BLaER1 (cell line): ENCODE results near the gene WWOX.
"Not testable (repeated sequence)": the region's sequence is repeated elsewhere in the genome, so short reads cannot be mapped to it uniquely, and the experiment has no call there.

Experiments used
- H3K27ac ChIP-seq: shearing (Covaris generic); formaldehyde crosslinking; 2 replicates; pipeline ENCODE4 v1.8.1; 2022
- H3K27me3 ChIP-seq: shearing (Covaris generic); formaldehyde crosslinking; 2 replicates; pipeline ENCODE4 v1.8.1; 2022
- H3K36me3 ChIP-seq: shearing (Covaris generic); formaldehyde crosslinking; 2 replicates; pipeline ENCODE4 v1.8.1; 2022
- H3K4me1 ChIP-seq: shearing (Covaris generic); formaldehyde crosslinking; 2 replicates; pipeline ENCODE4 v1.8.1; 2022
- H3K4me2 ChIP-seq: shearing (Covaris generic); formaldehyde crosslinking; 2 replicates; pipeline ENCODE4 v1.8.1; 2022
- H3K4me3 ChIP-seq: shearing (Covaris generic); formaldehyde crosslinking; 2 replicates; pipeline ENCODE4 v1.8.1; 2022
- H3K9ac ChIP-seq: shearing (Covaris generic); formaldehyde crosslinking; 2 replicates; pipeline ENCODE4 v1.8.1; 2022
- H3K9me3 ChIP-seq: shearing (Covaris generic); formaldehyde crosslinking; 2 replicates; pipeline ENCODE4 v1.8.1; 2022
- H4K20me1 ChIP-seq: shearing (Covaris generic); formaldehyde crosslinking; 2 replicates; pipeline ENCODE4 v1.8.1; 2022
- Cebpa-rat ChIP-seq: shearing (Covaris generic); IDR thresholded peaks from 2 replicates; pipeline ENCODE4 v1.8.1; 2022

WWOX gene

DNA sequence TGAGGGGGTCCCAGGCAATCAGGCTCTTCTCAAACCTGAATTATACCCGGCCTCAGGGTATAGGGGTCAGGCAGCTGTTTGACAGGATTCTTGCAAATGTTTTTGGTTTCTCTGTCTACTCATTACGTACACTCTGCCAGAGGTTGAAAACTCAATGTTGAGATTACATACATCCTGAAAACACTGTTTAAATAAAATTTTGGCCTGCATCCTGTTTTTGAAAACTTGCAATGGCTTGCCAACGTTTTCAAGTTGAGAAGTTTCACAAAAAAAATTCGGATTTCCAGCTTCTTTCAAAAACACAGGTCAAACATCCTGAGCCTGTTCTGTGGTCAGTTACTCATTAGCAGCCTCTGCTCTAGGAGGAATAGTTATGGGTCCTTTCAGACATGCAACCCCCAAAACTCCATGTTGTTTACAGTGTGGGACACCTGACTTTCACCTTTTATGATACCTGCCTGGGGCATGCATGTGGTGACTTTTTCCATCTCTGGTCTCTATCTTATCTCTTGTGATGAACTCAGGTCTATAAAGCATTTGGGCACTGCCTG is 577.8 kb downstream of the WWOX start:
- no peak overlapping the region for H3K9ac ChIP-seq
- H3K9me3 ChIP-seq, result no peaks in the 10 kb centered on the region
- no peaks in the 10 kb centered on the region for H3K27me3 ChIP-seq
- H4K20me1 ChIP-seq, result no peaks in the 10 kb centered on the region
- TF ChIP-seq Cebpa-rat, result no peak
- H3K4me3 ChIP-seq, result no peak overlapping the region
- no peaks in the 10 kb centered on the region for H3K36me3 ChIP-seq
- H3K4me1 ChIP-seq, result no peaks in the 10 kb centered on the region
- H3K27ac ChIP-seq, result no peak overlapping the region
- no peak overlapping the region for H3K4me2 ChIP-seq

DNA sequence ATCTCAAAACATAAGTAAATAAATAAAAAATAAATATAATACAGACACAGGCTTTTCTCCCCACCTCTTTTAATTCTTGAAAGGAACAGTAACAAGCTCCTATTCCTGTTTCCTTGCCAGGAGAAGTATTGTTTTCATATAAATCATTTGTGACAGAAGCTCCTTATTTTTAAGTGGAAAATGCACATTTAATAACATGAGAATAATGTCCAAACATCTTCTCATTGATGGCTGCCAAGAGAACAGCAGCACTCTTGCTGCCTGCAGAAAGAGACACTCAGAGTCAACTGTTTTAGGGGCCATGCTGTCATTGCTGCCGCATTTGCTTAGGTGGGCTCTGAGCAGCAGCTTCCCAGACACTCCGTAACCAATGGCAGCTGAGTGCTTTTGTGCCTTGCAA is 580.1 kb downstream of the WWOX start:
- no peaks in the 10 kb centered on the region for H3K27me3 ChIP-seq
- H3K4me1 ChIP-seq, result no peaks in the 10 kb centered on the region
- no peak overlapping the region for H3K4me3 ChIP-seq
- no peak overlapping the region for H3K4me2 ChIP-seq
- H3K36me3 ChIP-seq, result no peaks in the 10 kb centered on the region
- H3K9me3 ChIP-seq, result no peaks in the 10 kb centered on the region
- H3K9ac ChIP-seq, result no peak overlapping the region
- H3K27ac ChIP-seq, result no peak overlapping the region
- no peak for TF ChIP-seq Cebpa-rat
- H4K20me1 ChIP-seq, result no peaks in the 10 kb centered on the region

DNA sequence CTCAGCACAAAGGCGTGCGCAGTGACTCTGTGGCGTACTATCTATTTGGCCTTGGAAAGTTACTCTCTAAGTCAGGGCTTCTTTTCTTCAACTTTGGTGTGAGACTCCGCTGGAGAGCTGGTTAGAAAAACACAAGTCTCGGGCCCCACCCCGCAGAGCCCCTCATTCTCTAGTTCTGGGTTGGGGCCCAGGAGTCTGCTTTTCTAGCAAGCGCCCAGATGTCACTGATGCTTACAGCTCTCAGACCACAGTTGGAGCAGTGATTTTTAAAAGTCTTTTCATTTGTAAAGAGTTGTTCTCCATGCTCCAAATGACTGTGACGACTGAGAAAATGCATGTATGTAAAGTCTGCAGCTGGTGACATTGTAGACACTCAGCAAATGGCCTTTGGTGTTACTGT is 582.3 kb downstream of the WWOX start:
- H3K9me3 ChIP-seq, result no peaks in the 10 kb centered on the region
- no peak overlapping the region for H3K27ac ChIP-seq
- H3K9ac ChIP-seq, result no peak overlapping the region
- no peak overlapping the region for H3K4me2 ChIP-seq
- no peaks in the 10 kb centered on the region for H3K27me3 ChIP-seq
- H3K4me3 ChIP-seq, result no peak overlapping the region
- H4K20me1 ChIP-seq, result no peaks in the 10 kb centered on the region
- H3K36me3 ChIP-seq, result no peaks in the 10 kb centered on the region
- TF ChIP-seq Cebpa-rat, result no peak
- no peaks in the 10 kb centered on the region for H3K4me1 ChIP-seq

DNA sequence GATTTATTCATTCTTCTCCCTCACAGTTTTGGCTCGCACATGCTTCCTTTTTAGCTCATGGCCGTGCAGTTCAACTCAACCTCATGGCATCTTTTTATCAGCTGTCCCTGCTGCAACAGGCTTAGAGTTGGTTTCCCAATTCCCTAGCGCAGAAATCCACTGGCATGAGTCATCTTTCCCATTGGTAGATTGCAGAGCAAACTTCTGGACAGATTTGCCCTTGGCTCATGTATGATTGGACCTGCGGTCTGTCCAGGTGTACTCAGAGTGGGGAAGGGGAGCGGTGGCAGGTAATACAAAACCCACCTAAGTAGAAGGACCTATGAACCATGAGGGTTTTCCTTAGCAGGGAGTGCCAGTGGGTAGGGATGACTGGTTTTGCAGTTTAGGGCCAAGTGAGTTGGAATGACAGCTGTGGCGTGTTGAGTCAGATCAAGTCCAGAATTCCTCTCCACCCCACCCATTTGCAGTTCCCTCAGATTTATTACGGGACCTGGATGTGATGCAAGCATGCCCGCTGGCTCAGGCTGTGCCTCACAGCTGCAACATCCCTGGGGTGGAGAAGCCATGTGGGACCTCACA is 584.7 kb downstream of the WWOX start:
- H3K4me1 ChIP-seq, result no peaks in the 10 kb centered on the region
- no peak for TF ChIP-seq Cebpa-rat
- no peaks in the 10 kb centered on the region for H3K9me3 ChIP-seq
- no peaks in the 10 kb centered on the region for H3K36me3 ChIP-seq
- H4K20me1 ChIP-seq, result no peaks in the 10 kb centered on the region
- H3K27ac ChIP-seq, result no peak overlapping the region
- no peak overlapping the region for H3K4me3 ChIP-seq
- no peaks in the 10 kb centered on the region for H3K27me3 ChIP-seq
- no peak overlapping the region for H3K9ac ChIP-seq
- no peak overlapping the region for H3K4me2 ChIP-seq

DNA sequence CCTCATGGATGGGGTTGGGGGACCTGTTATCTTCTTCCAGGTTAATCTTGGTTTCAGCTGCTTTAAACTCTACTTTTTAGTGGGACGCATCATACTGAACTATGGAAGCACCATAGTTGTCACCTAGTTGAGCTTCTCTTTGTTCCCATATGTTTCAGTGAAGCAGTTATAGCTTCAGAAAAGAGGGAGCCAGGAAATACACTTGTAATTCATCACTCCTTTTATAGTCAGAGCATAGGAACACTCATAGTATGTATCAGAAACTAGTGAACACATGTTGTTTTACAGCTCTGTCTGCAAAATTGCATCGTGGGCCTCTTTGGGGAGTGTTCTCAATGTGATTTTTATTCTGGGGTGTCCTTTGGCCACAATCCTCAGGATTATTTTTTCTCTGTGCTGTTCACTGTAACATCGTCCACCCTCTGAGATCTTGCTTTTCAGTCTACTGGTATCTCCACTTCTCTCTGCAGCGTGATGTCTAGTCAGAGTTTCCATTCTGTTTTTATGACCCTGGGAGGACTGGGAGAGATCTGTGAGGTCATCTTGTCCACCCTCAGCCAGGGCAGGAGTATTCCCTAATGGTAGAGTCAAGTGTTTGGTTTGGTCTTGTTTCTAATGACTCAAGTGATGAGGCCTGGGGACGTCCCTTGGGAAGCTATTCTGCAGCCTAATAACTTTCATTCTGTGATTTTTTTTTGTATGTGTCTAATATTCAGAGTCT is 585.4 kb downstream of the WWOX start:
- H3K27me3 ChIP-seq, result no peaks in the 10 kb centered on the region
- H3K4me3 ChIP-seq, result no peak overlapping the region
- no peaks in the 10 kb centered on the region for H3K4me1 ChIP-seq
- H3K9ac ChIP-seq, result no peak overlapping the region
- H3K36me3 ChIP-seq, result no peaks in the 10 kb centered on the region
- no peak overlapping the region for H3K27ac ChIP-seq
- H4K20me1 ChIP-seq, result no peaks in the 10 kb centered on the region
- H3K4me2 ChIP-seq, result no peak overlapping the region
- H3K9me3 ChIP-seq, result no peaks in the 10 kb centered on the region
- no peak for TF ChIP-seq Cebpa-rat

DNA sequence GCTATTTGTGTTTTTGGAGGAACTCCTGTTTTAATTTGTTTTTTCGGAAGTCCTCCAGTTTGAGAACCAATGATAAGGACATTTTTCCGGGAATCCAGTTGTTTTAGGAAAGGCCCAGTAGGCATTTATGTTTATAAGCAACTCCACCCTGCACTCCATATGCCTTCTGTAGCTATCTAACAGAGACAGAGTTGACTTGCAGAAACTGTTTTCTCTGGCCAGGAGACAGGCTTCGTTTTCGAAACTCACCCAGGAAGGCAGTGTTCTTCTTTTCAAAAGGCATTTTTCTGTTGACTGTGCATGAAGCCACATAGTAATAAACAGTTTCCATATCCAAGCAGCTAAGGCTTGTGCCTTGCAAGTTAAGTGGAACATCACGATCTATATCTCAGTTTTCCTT is 587.1 kb downstream of the WWOX start:
- H3K9ac ChIP-seq, result no peak overlapping the region
- no peaks in the 10 kb centered on the region for H3K36me3 ChIP-seq
- H4K20me1 ChIP-seq, result no peaks in the 10 kb centered on the region
- TF ChIP-seq Cebpa-rat, result no peak
- no peaks in the 10 kb centered on the region for H3K4me1 ChIP-seq
- no peak overlapping the region for H3K4me2 ChIP-seq
- no peak overlapping the region for H3K27ac ChIP-seq
- no peak overlapping the region for H3K4me3 ChIP-seq
- H3K27me3 ChIP-seq, result no peaks in the 10 kb centered on the region
- no peaks in the 10 kb centered on the region for H3K9me3 ChIP-seq

DNA sequence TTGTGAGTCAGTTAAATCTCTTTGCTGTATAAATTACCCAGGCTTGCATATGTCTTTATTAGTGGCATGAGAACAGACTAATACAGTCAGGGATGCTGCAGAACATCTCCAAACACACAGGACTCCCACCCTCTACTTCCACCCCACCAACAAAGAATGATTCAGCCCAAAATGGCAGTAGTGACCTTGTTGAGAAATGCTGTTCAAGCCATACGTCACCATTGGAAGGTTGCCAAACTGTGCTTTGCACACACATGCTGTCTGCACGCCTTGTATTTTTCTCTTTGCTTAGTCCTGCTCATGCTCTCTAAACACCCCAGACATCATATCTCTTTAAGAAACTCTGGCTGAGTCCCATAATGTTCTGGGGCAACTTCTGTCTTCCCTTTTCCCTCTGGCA is 589.6 kb downstream of the WWOX start:
- Histone ChIP-seq H3K27me3 (no peaks in the 10 kb centered on the region), H3K9me3 (no peaks in the 10 kb centered on the region), H4K20me1 (no peaks in the 10 kb centered on the region), H3K4me3 (no peak overlapping the region), H3K4me2 (no peak overlapping the region), H3K36me3 (no peaks in the 10 kb centered on the region), H3K9ac (no peak overlapping the region), H3K27ac (no peak overlapping the region), H3K4me1 (no peaks in the 10 kb centered on the region)
- no peak for TF ChIP-seq Cebpa-rat

DNA sequence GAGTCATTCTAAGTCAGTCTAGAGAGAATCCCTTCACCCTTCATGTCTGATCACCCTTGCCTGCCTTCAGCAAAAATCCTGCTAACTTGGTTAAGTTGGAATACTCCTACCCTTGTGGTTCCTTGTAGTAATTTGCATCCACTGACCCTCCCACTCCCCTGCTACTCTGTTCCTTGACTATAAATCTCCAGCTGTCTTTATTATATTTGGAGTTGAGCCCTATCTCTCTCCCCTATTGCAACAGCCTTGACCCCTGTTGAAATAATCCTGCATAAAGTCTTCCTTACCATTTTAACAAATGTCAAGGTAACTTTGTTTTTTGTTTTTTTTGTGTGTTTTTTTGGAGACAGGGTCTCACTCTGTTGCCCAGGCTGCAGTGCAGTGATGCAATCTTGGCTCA is 590.1 kb downstream of the WWOX start:
- Histone ChIP-seq H3K4me2 (no peak overlapping the region), H3K4me1 (no peaks in the 10 kb centered on the region), H3K36me3 (no peaks in the 10 kb centered on the region), H3K27me3 (no peaks in the 10 kb centered on the region), H3K9me3 (no peaks in the 10 kb centered on the region), H3K4me3 (no peak overlapping the region), H3K9ac (no peak overlapping the region), H4K20me1 (no peaks in the 10 kb centered on the region), H3K27ac (no peak overlapping the region)
- no peak for TF ChIP-seq Cebpa-rat

DNA sequence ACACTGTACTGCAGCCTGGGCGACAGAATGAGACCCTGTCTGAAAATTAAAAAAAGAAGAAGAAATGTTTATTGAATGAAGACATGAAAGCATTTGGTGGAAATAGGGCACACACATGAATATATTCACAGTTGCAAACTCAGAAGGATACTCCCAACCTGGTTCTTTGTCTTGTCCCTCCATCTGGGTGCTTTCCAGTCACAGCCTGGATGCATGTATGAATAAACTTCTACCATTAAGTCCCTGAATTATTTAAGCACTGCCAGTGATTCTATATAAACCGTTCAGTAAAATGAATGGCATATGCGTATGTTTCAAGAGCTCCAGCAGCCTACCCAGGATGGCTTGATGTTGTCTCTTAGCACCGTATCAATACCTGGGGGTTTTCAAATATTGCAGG is 591.1 kb downstream of the WWOX start:
- Histone ChIP-seq H3K27ac (no peak overlapping the region), H3K4me3 (no peak overlapping the region), H3K4me2 (no peak overlapping the region), H3K36me3 (no peaks in the 10 kb centered on the region), H3K27me3 (no peaks in the 10 kb centered on the region), H3K9me3 (no peaks in the 10 kb centered on the region), H3K9ac (no peak overlapping the region), H3K4me1 (no peaks in the 10 kb centered on the region), H4K20me1 (no peaks in the 10 kb centered on the region)
- TF ChIP-seq Cebpa-rat, result no peak

DNA sequence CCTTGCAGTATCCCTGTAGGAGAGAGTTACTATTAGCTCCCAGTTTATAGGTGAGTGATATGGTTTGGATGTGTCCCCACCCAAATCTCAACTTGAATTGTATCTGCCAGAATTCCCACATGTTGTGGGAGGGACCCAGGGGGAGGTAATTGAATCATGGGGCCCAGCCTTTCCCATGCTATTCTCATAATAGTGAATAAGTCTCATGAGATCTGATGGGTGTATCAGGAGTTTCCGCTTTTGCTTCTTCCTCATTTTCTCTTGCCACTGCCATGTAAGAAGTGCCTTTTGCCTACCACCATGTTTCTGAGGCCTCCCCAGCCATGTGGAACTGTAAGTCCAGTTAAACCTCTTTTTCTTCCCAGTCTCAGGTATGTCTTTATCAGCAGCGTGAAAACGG is 592.3 kb downstream of the WWOX start:
- not testable (repeated sequence) for H3K36me3 ChIP-seq, H4K20me1 ChIP-seq, H3K4me2 ChIP-seq, H3K4me3 ChIP-seq, H3K27ac ChIP-seq, H3K27me3 ChIP-seq, H3K9ac ChIP-seq, H3K9me3 ChIP-seq, H3K4me1 ChIP-seq
